GM23248 (cell line): ENCODE measurements around the gene PNPLA7.

Experiments
- EZH2 ChIP-seq: fragments of 200-600 bp; sonication (generic); IDR thresholded peaks from 2 replicates; pipeline ENCODE4 v1.6.1; 2018; ENCODE audit warnings: antibody characterized with exemption, mild to moderate bottlenecking; ENCODE audit not compliant: insufficient read depth, poor library complexity, severe bottlenecking
- EZH2phosphoT487 ChIP-seq: fragments of 200-600 bp; sonication (generic); IDR thresholded peaks from 2 replicates; pipeline ENCODE4 v1.6.1; 2018; ENCODE audit warnings: antibody characterized with exemption, moderate library complexity, mild to moderate bottlenecking, low read depth; ENCODE audit not compliant: insufficient read depth

DNA sequence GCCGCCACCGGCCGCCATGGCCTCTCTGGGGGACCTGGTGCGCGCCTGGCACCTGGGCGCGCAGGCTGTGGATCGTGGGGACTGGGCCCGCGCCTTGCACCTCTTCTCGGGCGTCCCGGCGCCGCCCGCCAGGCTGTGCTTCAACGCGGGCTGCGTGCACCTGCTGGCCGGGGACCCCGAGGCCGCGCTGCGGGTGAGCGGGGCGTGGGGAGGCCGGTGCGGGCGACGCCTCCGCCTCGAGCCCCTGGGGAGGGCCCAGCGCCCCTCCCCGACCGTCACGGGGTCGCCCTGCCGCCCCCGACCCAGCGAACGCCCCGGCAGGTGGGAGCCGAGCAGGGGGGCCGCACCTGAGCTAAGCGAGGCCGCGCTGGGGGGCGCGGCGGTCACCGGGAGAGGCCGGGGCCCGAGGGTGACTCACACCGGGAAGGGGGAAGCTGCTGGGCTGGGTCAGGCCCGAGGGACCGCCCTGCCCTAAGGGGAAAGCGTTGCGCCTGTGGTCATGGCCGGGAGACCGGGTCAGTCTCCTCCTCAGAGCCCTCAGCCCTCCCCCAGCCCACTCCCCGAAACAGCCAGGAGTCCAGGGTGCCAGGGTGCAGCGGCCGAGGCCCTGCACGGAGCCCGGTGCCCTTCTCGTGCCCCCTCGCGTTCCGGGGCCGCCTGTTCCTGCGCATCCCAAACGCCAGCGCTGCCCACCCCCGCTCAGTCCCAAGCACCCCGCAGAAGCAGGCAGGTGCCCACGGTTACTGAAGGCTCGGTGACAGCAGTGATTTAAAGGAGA, 126.5 kb downstream of the PNPLA7 start:
- TF ChIP-seq EZH2, result no peak
- TF ChIP-seq EZH2phosphoT487, result no peak
